H9 (cell line): ENCODE measurements around the gene ARHGAP30. TPM values are rescaled to one million over a fixed set of nuclear protein-coding genes. Genes with fewer than 3 reads are reported as not detected.

Experiments
- DNase-seq: peaks from one replicate; pipeline ENCODE4 v3.0.0-alpha.2; 2017
- H2AFZ ChIP-seq: one replicate; pipeline ENCODE4 v1.6.1; 2013; ENCODE audit warnings: mild to moderate bottlenecking, low read length, control low read depth, moderate library complexity
- H2AK5ac ChIP-seq: 2 replicates; pipeline ENCODE4 v1.6.1; 2013; ENCODE audit warnings: low read length, control low read depth, mixed read lengths; ENCODE audit not compliant: insufficient read length
- H2BK120ac ChIP-seq: one replicate; pipeline ENCODE4 v1.6.1; 2013; ENCODE audit warnings: low read depth, mild to moderate bottlenecking, low read length, control low read depth, inconsistent platforms; ENCODE audit not compliant: poor library complexity, severe bottlenecking
- H2BK12ac ChIP-seq: 2 replicates; pipeline ENCODE4 v1.6.1; 2013; ENCODE audit warnings: low read length, control low read depth, mixed read lengths, low read depth; ENCODE audit not compliant: insufficient read length
- H2BK15ac ChIP-seq: 2 replicates; pipeline ENCODE4 v1.6.1; 2013; ENCODE audit warnings: low read depth, low read length, control low read depth
- H2BK20ac ChIP-seq: one replicate; pipeline ENCODE4 v1.6.1; 2013; ENCODE audit warnings: low read depth, mild to moderate bottlenecking, low read length, control low read depth, inconsistent platforms; ENCODE audit not compliant: poor library complexity, severe bottlenecking
- H2BK5ac ChIP-seq: 2 replicates; pipeline ENCODE4 v1.6.1; 2013; ENCODE audit warnings: low read length, control low read depth, mixed read lengths; ENCODE audit not compliant: insufficient read length
- H3K14ac ChIP-seq: 2 replicates; pipeline ENCODE4 v1.6.1; 2013; ENCODE audit warnings: low read length, control low read depth; ENCODE audit not compliant: insufficient read depth
- H3K18ac ChIP-seq: 2 replicates; pipeline ENCODE4 v1.6.1; 2013; ENCODE audit warnings: low read depth, mild to moderate bottlenecking, mixed read lengths, low read length, control low read depth; ENCODE audit not compliant: insufficient read length
- H3K23ac ChIP-seq: 2 replicates; pipeline ENCODE4 v1.6.1; 2013; ENCODE audit warnings: low read length, control low read depth, mixed read lengths, low read depth; ENCODE audit not compliant: insufficient read length
- H3K23me2 ChIP-seq: 2 replicates; pipeline ENCODE4 v1.6.1; 2013; ENCODE audit warnings: low read depth, mild to moderate bottlenecking, mixed read lengths, low read length, control low read depth; ENCODE audit not compliant: insufficient read length, poor library complexity, severe bottlenecking
- H3K27ac ChIP-seq: 2 replicates; pipeline ENCODE4 v1.5.1; 2013; ENCODE audit warnings: low read length, control low read depth, mixed read lengths, low read depth; ENCODE audit not compliant: insufficient read length
- H3K27me3 ChIP-seq: 2 replicates; pipeline ENCODE4 v1.6.1; 2013; ENCODE audit warnings: low read length, control low read depth, inconsistent platforms; ENCODE audit not compliant: insufficient read depth
- H3K4ac ChIP-seq: 2 replicates; pipeline ENCODE4 v1.6.1; 2013; ENCODE audit warnings: low read depth, mild to moderate bottlenecking, control low read depth, inconsistent platforms, low read length, moderate library complexity
- H3K4me1 ChIP-seq: 2 replicates; pipeline ENCODE4 v1.6.1; 2013; ENCODE audit warnings: low read length, control low read depth, inconsistent platforms; ENCODE audit not compliant: insufficient read depth
- H3K4me2 ChIP-seq: 2 replicates; pipeline ENCODE4 v1.6.1; 2013; ENCODE audit warnings: low read length, control low read depth, mixed read lengths; ENCODE audit not compliant: insufficient read length, insufficient read depth
- H3K56ac ChIP-seq: 2 replicates; pipeline ENCODE4 v1.6.1; 2013; ENCODE audit warnings: low read depth, mild to moderate bottlenecking, mixed read lengths, low read length, control low read depth; ENCODE audit not compliant: insufficient read length
- H3K79me1 ChIP-seq: 2 replicates; pipeline ENCODE4 v1.6.1; 2013; ENCODE audit warnings: low read depth, mild to moderate bottlenecking, moderate library complexity, low read length, control low read depth, inconsistent platforms; ENCODE audit not compliant: insufficient read depth, poor library complexity, severe bottlenecking
- H3K79me2 ChIP-seq: 2 replicates; pipeline ENCODE4 v1.6.1; 2013; ENCODE audit warnings: low read length, control low read depth, inconsistent platforms; ENCODE audit not compliant: insufficient read depth
- H3K9ac ChIP-seq: 2 replicates; pipeline ENCODE4 v1.6.1; 2013; ENCODE audit warnings: low read length, control low read depth, mixed read lengths; ENCODE audit not compliant: insufficient read length; ENCODE audit errors: extremely low read depth
- H3K9me3 ChIP-seq: one replicate; pipeline ENCODE4 v1.6.1; 2013; ENCODE audit warnings: low read depth, low read length, inconsistent platforms; ENCODE audit not compliant: control insufficient read depth
- H3T11ph ChIP-seq: one replicate; pipeline ENCODE4 v1.6.1; 2013; ENCODE audit warnings: mild to moderate bottlenecking, low read length, control low read depth, inconsistent platforms
- H4K20me1 ChIP-seq: one replicate; pipeline ENCODE4 v1.6.1; 2013; ENCODE audit not compliant: control insufficient read depth, insufficient read length, insufficient read depth
- H4K5ac ChIP-seq: 2 replicates; pipeline ENCODE4 v1.6.1; 2013; ENCODE audit warnings: low read depth, mild to moderate bottlenecking, mixed read lengths, low read length, control low read depth; ENCODE audit not compliant: insufficient read length
- H4K8ac ChIP-seq: replicated peaks from 2 replicates; pipeline ENCODE4 v1.6.1; 2013; ENCODE audit warnings: low read length, control low read depth, mixed read lengths, low read depth; ENCODE audit not compliant: insufficient read length
- H4K91ac ChIP-seq: 2 replicates; pipeline ENCODE4 v1.6.1; 2013; ENCODE audit warnings: low read depth, mild to moderate bottlenecking, moderate library complexity, mixed read lengths, low read length, control low read depth; ENCODE audit not compliant: insufficient read length
- H3K27ac Mint-ChIP-seq, 3 experiments: 2 replicates in 2 of 3; 3 replicates in 1 of 3; pipeline ENCODE4 v1.8.0; 2020 to 2021; ENCODE audit warnings: mixed read lengths in 3 of 3, mild to moderate bottlenecking in 1 of 3, moderate library complexity in 1 of 3
- H3K27me3 Mint-ChIP-seq: 2 replicates; pipeline ENCODE4 v1.8.0; 2021; ENCODE audit warnings: low read depth, mild to moderate bottlenecking, moderate library complexity, mixed read lengths
- H3K36me3 Mint-ChIP-seq, 3 experiments: 2 replicates in 2 of 3; 3 replicates in 1 of 3; pipeline ENCODE4 v1.8.0; 2020 to 2021; ENCODE audit warnings: low read depth in 3 of 3, mixed read lengths in 3 of 3; ENCODE audit not compliant: insufficient read depth in 1 of 3
- H3K4me1 Mint-ChIP-seq, 2 experiments: 2 replicates each; pipeline ENCODE4 v1.8.0; 2020; ENCODE audit warnings: mixed read lengths in 2 of 2
- H3K4me3 Mint-ChIP-seq, 2 experiments: 2 replicates in 1 of 2; 3 replicates in 1 of 2; pipeline ENCODE4 v1.8.0; 2020 to 2021; ENCODE audit warnings: mild to moderate bottlenecking in 2 of 2, mixed read lengths in 2 of 2, moderate library complexity in 1 of 2
- H3K9me3 Mint-ChIP-seq, 2 experiments: 2 replicates in 1 of 2; 3 replicates in 1 of 2; pipeline ENCODE4 v1.8.0; 2020; ENCODE audit warnings: mild to moderate bottlenecking in 2 of 2, mixed read lengths in 2 of 2, moderate library complexity in 1 of 2
- WGBS: extraction: QIAGEN DNeasy Blood & Tissue Kit; methylation state at CpG from one replicate; pipeline ENCODE4 v1.1.7; 2013; ENCODE audit warnings: missing lambda C conversion rate, low lambda C conversion rate, mixed read lengths; ENCODE audit not compliant: insufficient read length; ENCODE audit errors: extremely low coverage; 5-methylcytosine and 5-hydroxymethylcytosine counted together
- total RNA-seq: library from RNA; stranded (reverse); gene quantifications from 2 replicates; pipeline ENCODE4 v1.2.1, GENCODE V29; 2021
- TF ChIP-seq, protein P1 (sequence below): fragments of 200-600 bp; sonication (generic); conservative IDR thresholded peaks from 3 replicates; pipeline ENCODE4 v1.8.0; 2021; ENCODE audit warnings: antibody characterized with exemption, mild to moderate bottlenecking

The ARHGAP30 gene
- total RNA-seq, 1 experiment from 2014 or later, result 0.13 TPM

DNA sequence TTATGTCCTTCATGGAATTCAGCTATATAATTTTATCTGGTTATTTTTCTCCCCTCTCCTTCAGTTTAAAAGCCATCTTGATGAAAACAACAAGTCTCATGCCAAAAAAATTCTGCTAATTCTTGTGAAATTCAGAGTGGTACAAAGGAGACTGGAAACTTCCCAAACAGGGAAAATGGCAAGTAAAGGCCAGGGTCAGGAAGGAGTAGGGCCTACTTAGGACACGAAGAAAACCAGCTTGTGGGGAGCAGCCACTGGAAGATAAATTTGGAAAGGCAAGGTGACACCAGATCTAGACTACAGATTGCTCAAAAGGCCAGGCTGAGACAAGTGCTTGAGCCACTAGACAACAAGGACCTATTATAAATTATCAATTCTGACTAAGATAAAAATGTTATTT is 37.3 kb downstream of the ARHGAP30 start:
- Histone ChIP-seq H3K23me2 (no peaks in the 10 kb centered on the region), H4K8ac (no peak overlapping the region), H2AFZ (no peak overlapping the region), H3K9ac (no peak overlapping the region), H4K20me1 (no peaks in the 10 kb centered on the region), H3K79me1 (no peaks in the 10 kb centered on the region), H2BK12ac (no peak overlapping the region), H2AK5ac (no peak overlapping the region), H3K27ac (no peak overlapping the region), H3K79me2 (no peaks in the 10 kb centered on the region), H3K18ac (no peak overlapping the region), H2BK5ac (no peak overlapping the region), H4K5ac (no peak overlapping the region), H2BK120ac (no peak overlapping the region), H3K4me2 (no peak overlapping the region), H4K91ac (no peak overlapping the region), H3K56ac (no peak overlapping the region), H3K14ac (no peak overlapping the region), H3K9me3 (no peaks in the 10 kb centered on the region), H3T11ph (no peak overlapping the region), H3K23ac (no peak overlapping the region), H2BK15ac (no peak overlapping the region), H3K27me3 (no peaks in the 10 kb centered on the region), H3K4ac (no peak overlapping the region), H3K4me1 (no peaks in the 10 kb centered on the region; the same call in 1 of the 2 replicates), H2BK20ac (no peak overlapping the region)
- Mint-ChIP-seq H3K27ac (no peak overlapping the region; a peak in 1 of 7 replicates), H3K4me1 (peaks cover 10 to 21% of the 10 kb centered on the region in 2 experiments), H3K9me3 (peaks cover 14 to 15% of the 10 kb centered on the region in 2 experiments; a peak in 4 of 5 replicates), H3K36me3 (peaks cover 6 to 20% (median 18%) of the 10 kb centered on the region in 3 experiments; a peak in 6 of 7 replicates), H3K27me3 (no peaks in the 10 kb centered on the region), H3K4me3 (no peak overlapping the region)
- WGBS, result no CpG with 5 or more reads among the region's 1 CpG
- no peak for DNase-seq
- TF ChIP-seq, protein P1, sequence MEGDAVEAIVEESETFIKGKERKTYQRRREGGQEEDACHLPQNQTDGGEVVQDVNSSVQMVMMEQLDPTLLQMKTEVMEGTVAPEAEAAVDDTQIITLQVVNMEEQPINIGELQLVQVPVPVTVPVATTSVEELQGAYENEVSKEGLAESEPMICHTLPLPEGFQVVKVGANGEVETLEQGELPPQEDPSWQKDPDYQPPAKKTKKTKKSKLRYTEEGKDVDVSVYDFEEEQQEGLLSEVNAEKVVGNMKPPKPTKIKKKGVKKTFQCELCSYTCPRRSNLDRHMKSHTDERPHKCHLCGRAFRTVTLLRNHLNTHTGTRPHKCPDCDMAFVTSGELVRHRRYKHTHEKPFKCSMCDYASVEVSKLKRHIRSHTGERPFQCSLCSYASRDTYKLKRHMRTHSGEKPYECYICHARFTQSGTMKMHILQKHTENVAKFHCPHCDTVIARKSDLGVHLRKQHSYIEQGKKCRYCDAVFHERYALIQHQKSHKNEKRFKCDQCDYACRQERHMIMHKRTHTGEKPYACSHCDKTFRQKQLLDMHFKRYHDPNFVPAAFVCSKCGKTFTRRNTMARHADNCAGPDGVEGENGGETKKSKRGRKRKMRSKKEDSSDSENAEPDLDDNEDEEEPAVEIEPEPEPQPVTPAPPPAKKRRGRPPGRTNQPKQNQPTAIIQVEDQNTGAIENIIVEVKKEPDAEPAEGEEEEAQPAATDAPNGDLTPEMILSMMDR, result no peak
